Stomach smooth muscle (tissue), 2 donors: ENCODE measurements around the gene MAGOH.

Experiments used
- H3K27ac ChIP-seq: one replicate; pipeline ENCODE4 v1.7.0; 2013; ENCODE audit warnings: mild to moderate bottlenecking, low read length, inconsistent platforms
- H3K27me3 ChIP-seq, 2 donors: one replicate each; pipeline ENCODE4 v1.7.0; 2013; ENCODE audit warnings: low read length in 2 of 2; ENCODE audit not compliant: insufficient read depth in 2 of 2, control insufficient read depth in 1 of 2
- H3K36me3 ChIP-seq, 2 donors: one replicate each; pipeline ENCODE4 v1.7.0; 2013; ENCODE audit warnings: low read length in 2 of 2; ENCODE audit not compliant: control insufficient read depth in 2 of 2, insufficient read depth in 2 of 2
- H3K4me1 ChIP-seq: one replicate; pipeline ENCODE4 v1.7.0; 2013; ENCODE audit warnings: low read length; ENCODE audit not compliant: control insufficient read depth, insufficient read depth
- H3K4me3 ChIP-seq, 2 donors: one replicate each; pipeline ENCODE4 v1.7.0; 2013; ENCODE audit warnings: low read length in 2 of 2
- H3K9ac ChIP-seq, 2 donors: one replicate each; pipeline ENCODE4 v1.7.0; 2013; ENCODE audit warnings: low read length in 2 of 2, mild to moderate bottlenecking in 1 of 2
- H3K9me3 ChIP-seq, 2 donors: one replicate each; pipeline ENCODE4 v1.7.0; 2013; ENCODE audit warnings: low read length in 2 of 2; ENCODE audit not compliant: control insufficient read depth in 2 of 2
- donor health status: healthy.
- donor health status: Pancreatic carcinoma.

The MAGOH gene

GRCh38 chr1:53278298-53278725, 40.0 kb upstream of the MAGOH start:
- H3K4me3 ChIP-seq: no peak overlapping the region
- H3K27me3 ChIP-seq: no peaks in the 10 kb centered on the region
- no peak overlapping the region for H3K9ac ChIP-seq
- no peak overlapping the region for H3K27ac ChIP-seq
- no peaks in the 10 kb centered on the region for H3K36me3 ChIP-seq
- H3K4me1 ChIP-seq: no peaks in the 10 kb centered on the region
- no peaks in the 10 kb centered on the region for H3K9me3 ChIP-seq

GRCh38 chr1:53277326-53277725, 39.0 kb upstream of the MAGOH start:
- no peaks in the 10 kb centered on the region for H3K36me3 ChIP-seq
- H3K27ac ChIP-seq: no peak overlapping the region
- H3K4me3 ChIP-seq: no peak overlapping the region
- H3K27me3 ChIP-seq: no peaks in the 10 kb centered on the region
- no peaks in the 10 kb centered on the region for H3K4me1 ChIP-seq
- H3K9ac ChIP-seq: no peak overlapping the region
- no peaks in the 10 kb centered on the region for H3K9me3 ChIP-seq

- Histone ChIP-seq H3K36me3 (no peaks in the 10 kb centered on the region), H3K4me1 (no peaks in the 10 kb centered on the region), H3K4me3 (no peak overlapping the region), H3K9me3 (no peaks in the 10 kb centered on the region), H3K27me3 (no peaks in the 10 kb centered on the region), H3K9ac (no peak overlapping the region), H3K27ac (no peak overlapping the region)
Measured at GRCh38 chr1:53276902-53277281, 38.6 kb upstream of the MAGOH start.

GRCh38 chr1:53276153-53276901, 38.0 kb upstream of the MAGOH start:
- Histone ChIP-seq H3K9ac (no peak overlapping the region), H3K27me3 (no peaks in the 10 kb centered on the region), H3K4me1 (no peaks in the 10 kb centered on the region), H3K9me3 (no peaks in the 10 kb centered on the region), H3K4me3 (no peak overlapping the region), H3K27ac (no peak overlapping the region), H3K36me3 (no peaks in the 10 kb centered on the region)

- H3K27me3 ChIP-seq: no peaks in the 10 kb centered on the region
- no peak overlapping the region for H3K4me3 ChIP-seq
- no peaks in the 10 kb centered on the region for H3K36me3 ChIP-seq
- no peaks in the 10 kb centered on the region for H3K4me1 ChIP-seq
- no peak overlapping the region for H3K27ac ChIP-seq
- no peaks in the 10 kb centered on the region for H3K9me3 ChIP-seq
- no peak overlapping the region for H3K9ac ChIP-seq
Measured at GRCh38 chr1:53275566-53275965, 37.2 kb upstream of the MAGOH start.

GRCh38 chr1:53274541-53275185, 36.3 kb upstream of the MAGOH start:
- no peak overlapping the region for H3K9ac ChIP-seq
- H3K27ac ChIP-seq: no peak overlapping the region
- no peak overlapping the region for H3K4me3 ChIP-seq
- no peaks in the 10 kb centered on the region for H3K4me1 ChIP-seq
- no peaks in the 10 kb centered on the region for H3K9me3 ChIP-seq
- no peaks in the 10 kb centered on the region for H3K36me3 ChIP-seq
- no peaks in the 10 kb centered on the region for H3K27me3 ChIP-seq

GRCh38 chr1:53274026-53274425, 35.7 kb upstream of the MAGOH start:
- no peaks in the 10 kb centered on the region for H3K36me3 ChIP-seq
- H3K27me3 ChIP-seq: no peaks in the 10 kb centered on the region
- H3K27ac ChIP-seq: no peak overlapping the region
- no peak overlapping the region for H3K4me3 ChIP-seq
- no peak overlapping the region for H3K9ac ChIP-seq
- H3K4me1 ChIP-seq: no peaks in the 10 kb centered on the region
- H3K9me3 ChIP-seq: no peaks in the 10 kb centered on the region

GRCh38 chr1:53273526-53273925, 35.2 kb upstream of the MAGOH start:
- H3K27ac ChIP-seq: no peak overlapping the region
- no peaks in the 10 kb centered on the region for H3K9me3 ChIP-seq
- no peak overlapping the region for H3K9ac ChIP-seq
- H3K36me3 ChIP-seq: no peaks in the 10 kb centered on the region
- H3K4me3 ChIP-seq: no peak overlapping the region
- H3K4me1 ChIP-seq: no peaks in the 10 kb centered on the region
- no peaks in the 10 kb centered on the region for H3K27me3 ChIP-seq

- H3K9ac ChIP-seq: no peak overlapping the region
- no peak overlapping the region for H3K27ac ChIP-seq
- no peak overlapping the region for H3K4me3 ChIP-seq
- H3K9me3 ChIP-seq: no peaks in the 10 kb centered on the region
- no peaks in the 10 kb centered on the region for H3K36me3 ChIP-seq
- no peaks in the 10 kb centered on the region for H3K27me3 ChIP-seq
- no peaks in the 10 kb centered on the region for H3K4me1 ChIP-seq
Measured at GRCh38 chr1:53272349-53272748, 34.0 kb upstream of the MAGOH start.

- Histone ChIP-seq H3K36me3 (no peaks in the 10 kb centered on the region), H3K27ac (no peak overlapping the region), H3K4me1 (no peaks in the 10 kb centered on the region), H3K27me3 (no peaks in the 10 kb centered on the region), H3K4me3 (no peak overlapping the region), H3K9ac (no peak overlapping the region), H3K9me3 (no peaks in the 10 kb centered on the region)
Measured at GRCh38 chr1:53271446-53272090, 33.2 kb upstream of the MAGOH start.

- H3K9me3 ChIP-seq: no peaks in the 10 kb centered on the region
- no peak overlapping the region for H3K9ac ChIP-seq
- H3K4me3 ChIP-seq: no peak overlapping the region
- no peaks in the 10 kb centered on the region for H3K27me3 ChIP-seq
- H3K27ac ChIP-seq: no peak overlapping the region
- H3K36me3 ChIP-seq: no peaks in the 10 kb centered on the region
- no peaks in the 10 kb centered on the region for H3K4me1 ChIP-seq
Measured at GRCh38 chr1:53270873-53271272, 32.6 kb upstream of the MAGOH start.
